Tongue (tissue), 3 donors: Measurements from ENCODE around the gene CARNS1. TPM values are rescaled to one million over a fixed set of nuclear protein-coding genes. Genes with fewer than 3 reads are reported as not detected.

ENCODE experiments used
- DNase-seq: peaks from one replicate; pipeline ENCODE4 v3.0.0-alpha.2; 2015
- small RNA-seq: library from RNA; depleted of rRNA; stranded (forward); fragments of <200 nt; gene quantifications from one replicate; pipeline ENCODE3, GENCODE V24; 2014; ENCODE audit warnings: low replicate concordance
- total RNA-seq: library from RNA; depleted of rRNA; stranded (reverse); fragments of >200 nt; gene quantifications from one replicate; pipeline ENCODE4 v1.2.3, GENCODE V29; 2014

CARNS1 gene
- total RNA-seq, 1 donor from 2014 or later: 39.0 TPM

- DNase-seq: no peak
Measured at GRCh38 chr11:67466962-67467771, 51.7 kb downstream of the CARNS1 start.

GRCh38 chr11:67468056-67468455 lies 52.6 kb downstream of the CARNS1 start:
- DNase-seq: peak; percentile 30

- no peak for DNase-seq
Measured at GRCh38 chr11:67468456-67468758, 52.9 kb downstream of the CARNS1 start.

DNA sequence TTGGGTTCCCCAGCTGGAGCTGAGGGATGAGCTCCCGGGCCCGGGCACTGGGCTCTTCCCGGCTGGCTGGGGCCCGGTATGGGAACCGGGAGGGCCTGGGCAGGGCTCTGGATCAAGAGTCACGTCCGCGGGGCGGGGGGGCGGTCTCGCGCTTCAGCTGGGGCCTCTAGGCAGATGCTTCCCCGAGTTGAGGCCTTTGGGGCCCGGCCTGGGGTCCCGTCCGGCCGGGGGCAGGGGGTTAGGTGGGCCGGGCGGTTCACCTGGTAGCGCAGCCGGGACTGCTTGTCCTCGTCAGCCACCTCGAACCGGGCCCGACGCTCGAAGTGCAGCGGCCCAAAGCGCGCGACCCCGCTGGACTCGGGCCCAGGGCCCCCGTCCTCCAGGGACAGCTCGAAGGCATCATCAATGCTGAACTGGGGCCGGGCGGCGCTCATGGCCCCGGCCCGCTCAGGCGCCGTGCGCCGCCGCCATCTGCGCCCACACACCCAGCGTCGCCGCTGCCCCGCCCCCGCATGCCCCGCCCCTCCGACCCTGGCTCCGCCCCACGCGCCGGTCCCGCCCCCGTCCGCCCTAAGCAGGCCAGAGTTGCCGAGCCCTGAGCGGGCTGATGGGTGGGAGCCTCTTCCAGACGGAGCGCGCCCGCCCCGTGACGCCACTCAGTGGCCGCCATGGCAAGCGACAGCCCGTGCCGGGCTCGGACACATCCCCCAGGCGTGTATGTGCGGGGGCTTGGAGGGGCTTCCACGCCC lies 53.5 kb downstream of the CARNS1 start, which contains the start of gene TMEM134:
TMEM134 (minus strand) TSS at position 493 of the 749 bp plus-strand sequence; CDS start at position 434, 59 bp downstream.
- DNase-seq: peak; percentile 96

DNA sequence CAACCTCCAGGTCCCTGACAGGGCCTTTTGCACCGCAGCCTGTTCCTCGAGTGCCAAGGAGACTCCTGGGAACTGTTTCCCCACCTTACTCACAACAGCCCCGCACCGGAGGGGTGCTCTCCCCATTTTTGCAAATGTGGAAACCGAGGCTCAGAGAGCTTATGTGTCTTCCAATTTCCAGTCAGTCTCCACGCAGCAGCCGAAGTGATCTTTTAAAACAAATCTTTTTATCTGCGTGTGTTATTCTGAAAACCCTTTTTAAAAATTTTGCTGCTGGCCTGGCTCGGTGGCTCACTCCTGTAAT lies 54.0 kb downstream of the CARNS1 start:
- no peak for DNase-seq

- DNase-seq: no peak
Measured at GRCh38 chr11:67470337-67471002, 55.0 kb downstream of the CARNS1 start.

DNA sequence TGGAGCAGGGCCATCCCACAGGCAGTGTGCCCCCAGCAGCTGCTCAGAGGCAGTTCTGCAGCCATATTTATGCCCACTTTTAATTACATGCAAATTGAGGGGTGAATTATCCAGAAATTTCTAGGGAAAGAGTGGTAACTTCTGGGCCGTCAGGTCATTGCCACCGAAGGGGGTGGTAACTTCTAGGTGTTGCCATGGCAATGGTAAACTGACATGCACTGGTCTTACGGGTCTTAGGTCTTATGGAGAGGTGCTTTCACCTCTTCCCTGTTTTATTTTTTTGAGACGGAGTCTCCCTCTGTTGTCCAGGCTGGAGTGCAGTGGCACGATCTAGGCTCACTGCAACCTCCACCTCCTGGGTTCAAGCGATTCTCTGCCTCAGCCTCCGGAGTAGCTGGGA lies 57.4 kb downstream of the CARNS1 start:
- DNase-seq: no peak

Small RNAs within 50 kb of the gene (small RNA-seq; reads per million reads assigned to genes)
- not detected for gene RNU6-1238P

Other genes starting within 250 kb of the CARNS1 start
- 47.8 TPM for gene GRK2, start 149.2 kb upstream of the CARNS1 start, total RNA-seq
- 36.9 TPM for gene ANKRD13D, start 126.4 kb upstream of the CARNS1 start, total RNA-seq
- 35.6 TPM for gene SSH3, start 112.1 kb upstream of the CARNS1 start, total RNA-seq
- gene POLD4, start 62.1 kb upstream of the CARNS1 start, total RNA-seq: 20.1 TPM
- 5.3 TPM for gene CLCF1, start 42.1 kb upstream of the CARNS1 start, total RNA-seq
- gene RAD9A, start 23.7 kb upstream of the CARNS1 start, total RNA-seq: 13.3 TPM
- 121 TPM for gene PPP1CA, start 13.8 kb upstream of the CARNS1 start, total RNA-seq
- gene TBC1D10C, start 11.6 kb upstream of the CARNS1 start, total RNA-seq: 1.0 TPM
- gene RPS6KB2, start 12.8 kb downstream of the CARNS1 start, total RNA-seq: 65.2 TPM
- 1.2 TPM for gene PTPRCAP, start 22.0 kb downstream of the CARNS1 start, total RNA-seq
- 45.0 TPM for gene CORO1B, start 27.8 kb downstream of the CARNS1 start, total RNA-seq
- gene GPR152, start 37.1 kb downstream of the CARNS1 start, total RNA-seq: not detected
- 1.1 TPM for gene CABP4, start 39.7 kb downstream of the CARNS1 start, total RNA-seq
- gene TMEM134, start 53.6 kb downstream of the CARNS1 start, total RNA-seq: 83.5 TPM
- gene AIP, start 67.3 kb downstream of the CARNS1 start, total RNA-seq: 42.2 TPM
- gene PITPNM1, start 89.7 kb downstream of the CARNS1 start, total RNA-seq: 17.1 TPM
- 10.3 TPM for gene CDK2AP2, start 92.5 kb downstream of the CARNS1 start, total RNA-seq
- gene CABP2, start 107.8 kb downstream of the CARNS1 start, total RNA-seq: not detected
- gene GSTP1, start 168.1 kb downstream of the CARNS1 start, total RNA-seq: 431 TPM
- 273 TPM for gene NDUFV1, start 191.3 kb downstream of the CARNS1 start, total RNA-seq
- 4.9 TPM for gene NUDT8, start 214.3 kb downstream of the CARNS1 start, total RNA-seq
- gene TBX10, start 224.1 kb downstream of the CARNS1 start, total RNA-seq: not detected
- gene ACY3, start 235.1 kb downstream of the CARNS1 start, total RNA-seq: not detected